Measurements from ENCODE around the gene TPRG1. TPM values are rescaled to one million over a fixed set of nuclear protein-coding genes. Genes with fewer than 3 reads are reported as not detected.

Gene TPRG1
- total and polyA plus RNA-seq, 2 of the 8 experiments (the other 6 are each of a cell fraction or from before 2014, with no cell fraction given), result 0.37 to 0.47 TPM

- TF ChIP-seq CHD7 (IDR thresholded peaks at IDR 0.05; ENCODE audit: insufficient replicate concordance, low read length), result no peak
- no peak for TF ChIP-seq TEAD4 (IDR thresholded peaks at IDR 0.05; ENCODE audit: low read depth, low read length)
- TF ChIP-seq USF2 (IDR thresholded peaks at IDR 0.05; ENCODE audit: low read length), result no peak
- TF ChIP-seq SP4 (IDR thresholded peaks at IDR 0.05; ENCODE audit: low read length), result no peak
- no peak for TF ChIP-seq HDAC2 (IDR thresholded peaks at IDR 0.05; ENCODE audit: borderline replicate concordance in 1 of 2, low read depth in 2 of 2, low read length in 2 of 2)
- no peak for TF ChIP-seq SAP30 (IDR thresholded peaks at IDR 0.05; ENCODE audit: insufficient read depth, insufficient replicate concordance, low read length)
- no peak for TF ChIP-seq KDM5A (IDR thresholded peaks at IDR 0.05; ENCODE audit: low read length)
- no peak for TF ChIP-seq SUZ12 (IDR thresholded peaks at IDR 0.05; ENCODE audit: low read length)
- TF ChIP-seq HDAC6 (IDR thresholded peaks at IDR 0.05; ENCODE audit: low read depth, low read length), result no peak
- no peak for TF ChIP-seq SP1 (IDR thresholded peaks at IDR 0.05; ENCODE audit: low read depth, low read length)
- TF ChIP-seq BCL11A (IDR thresholded peaks at IDR 0.05; ENCODE audit: low read depth in 2 of 2, low read length in 2 of 2), result no peak
Observed at GRCh38 chr3:189325454-189325853, 153.7 kb downstream of the TPRG1 start (continued).

All from H1 (cell line).